Ascending aorta (tissue), 2 donors: ENCODE measurements around the gene DLST. TPM values are rescaled to one million over a fixed set of nuclear protein-coding genes. Genes with fewer than 3 reads are reported as not detected.

ENCODE experiments used
- DNase-seq, 2 donors: peaks; one replicate each; pipeline ENCODE4 v3.0.0-alpha.2; 2019; ENCODE audit warnings: low spot score in 2 of 2
- H3K27ac ChIP-seq, 2 donors: fragments of 200-600 bp; sonication (generic); one replicate each; pipeline ENCODE4 v1.5.1; 2016 to 2017; ENCODE audit warnings: mild to moderate bottlenecking in 1 of 2
- H3K27me3 ChIP-seq: fragments of 200-600 bp; sonication (generic); one replicate; pipeline ENCODE4 v1.5.1; 2017
- H3K36me3 ChIP-seq, 2 donors: fragments of 200-600 bp; sonication (generic); one replicate each; pipeline ENCODE4 v1.5.1; 2016
- H3K4me1 ChIP-seq, 2 donors: fragments of 200-600 bp; sonication (generic); one replicate each; pipeline ENCODE4 v1.5.1; 2016 to 2017; ENCODE audit warnings: mild to moderate bottlenecking in 1 of 2
- H3K4me3 ChIP-seq, 2 donors: fragments of 200-600 bp; sonication (generic); one replicate each; pipeline ENCODE4 v1.5.1; 2016 to 2017; ENCODE audit warnings: mild to moderate bottlenecking in 1 of 2
- H3K9me3 ChIP-seq, 2 donors: fragments of 200-600 bp; sonication (generic); one replicate each; pipeline ENCODE4 v1.5.1; 2016
- CTCF ChIP-seq, 3 experiments: fragments of 200-600 bp in 2 of 3; fragments of 450-650 bp in 1 of 3; sonication (generic) in 2 of 3; IDR thresholded peaks; one replicate each; pipeline ENCODE4 v1.5.1; 2016 to 2019; ENCODE audit warnings: antibody characterized with exemption in 3 of 3, mild to moderate bottlenecking in 1 of 3, moderate library complexity in 1 of 3
- intact Hi-C: fragments of 100-400 bp; cut with DNase I; formaldehyde crosslinking; loops from one replicate; pipeline ENCODE4 v1.15.1; 2023
- total RNA-seq: library from RNA; depleted of rRNA; stranded (reverse); fragments of >200 nt; gene quantifications from one replicate; pipeline ENCODE4 v1.1.0, GENCODE V29; 2016

The DLST gene
- total RNA-seq, 1 donor from 2014 or later, result 59.7 TPM

DNA sequence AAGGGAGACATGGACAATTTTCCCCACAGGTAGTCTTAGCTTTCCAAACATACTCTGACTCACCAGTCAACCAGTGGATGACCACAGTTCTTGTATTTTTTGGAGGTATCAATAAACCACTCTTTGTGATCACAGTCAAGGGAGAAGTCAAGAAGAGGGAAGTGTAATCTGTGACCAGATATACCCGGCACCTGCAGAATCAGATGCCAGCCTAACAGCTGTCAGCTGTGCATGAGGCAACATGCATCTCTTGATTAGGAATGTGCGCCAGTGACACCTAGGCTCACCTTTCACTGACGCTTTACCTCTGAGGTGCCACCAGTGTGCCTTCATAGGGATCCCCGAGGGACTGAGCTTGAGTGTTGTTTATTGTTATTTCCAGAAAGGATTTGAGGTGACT, 25.8 kb upstream of the DLST start:
- H3K36me3 ChIP-seq, result no peaks in the 10 kb centered on the region
- DNase-seq, result no peak
- no peak overlapping the region for H3K4me3 ChIP-seq
- no peak overlapping the region for H3K27ac ChIP-seq
- H3K27me3 ChIP-seq, result no peaks in the 10 kb centered on the region
- no peaks in the 10 kb centered on the region for H3K9me3 ChIP-seq
- H3K4me1 ChIP-seq, result peaks cover 0 to 12% of the 10 kb centered on the region in 2 donors
- intact Hi-C loops, result no loop called here
- TF ChIP-seq CTCF (IDR thresholded peaks at IDR 0.05), result no peak

GRCh38 chr14:74856366-74856765, 25.4 kb upstream of the DLST start:
- no peaks in the 10 kb centered on the region for H3K27me3 ChIP-seq

DNA sequence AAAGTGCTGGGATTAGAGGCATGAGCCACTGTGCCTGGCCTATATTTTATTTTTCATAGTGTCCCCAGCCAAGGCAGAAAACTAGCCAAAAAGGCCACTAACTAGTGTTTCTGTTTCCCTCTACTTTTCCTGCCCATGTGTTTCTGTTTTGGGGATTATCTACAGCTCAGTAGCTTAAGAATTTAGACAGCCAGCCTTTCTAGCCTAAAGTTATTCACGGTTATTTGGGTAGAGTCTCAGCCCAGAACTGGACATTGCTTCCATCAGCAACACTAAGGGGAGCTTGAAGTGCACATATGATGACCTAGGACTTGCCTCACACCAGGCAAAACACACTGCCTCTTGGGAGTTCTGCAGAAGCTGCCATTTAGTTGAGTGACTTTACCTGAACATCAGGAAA, 23.7 kb upstream of the DLST start:
- peaks cover 0 to 7% of the 10 kb centered on the region in 2 donors for H3K4me1 ChIP-seq
- no peak for DNase-seq
- H3K36me3 ChIP-seq, result no peaks in the 10 kb centered on the region
- no peak for TF ChIP-seq CTCF (IDR thresholded peaks at IDR 0.05)
- intact Hi-C loops, result no loop called here
- no peak overlapping the region for H3K4me3 ChIP-seq
- H3K9me3 ChIP-seq, result no peaks in the 10 kb centered on the region
- H3K27me3 ChIP-seq, result no peaks in the 10 kb centered on the region
- H3K27ac ChIP-seq, result no peak overlapping the region

More at GRCh38 chr14:74856366-74856765, 25.4 kb upstream of the DLST start:
- peaks cover 0 to 12% of the 10 kb centered on the region in 2 donors for H3K4me1 ChIP-seq
- intact Hi-C loops, result no loop called here
- H3K4me3 ChIP-seq, result no peak overlapping the region
- H3K36me3 ChIP-seq, result no peaks in the 10 kb centered on the region
- DNase-seq, result no peak
- H3K27ac ChIP-seq, result no peak overlapping the region
- TF ChIP-seq CTCF (IDR thresholded peaks at IDR 0.05), result no peak
- no peaks in the 10 kb centered on the region for H3K9me3 ChIP-seq

- TF ChIP-seq CTCF (IDR thresholded peaks at IDR 0.05), result no peak
These were observed 21.8 kb upstream of the DLST start for GRCh38 chr14:74859757-74860552.

DNA sequence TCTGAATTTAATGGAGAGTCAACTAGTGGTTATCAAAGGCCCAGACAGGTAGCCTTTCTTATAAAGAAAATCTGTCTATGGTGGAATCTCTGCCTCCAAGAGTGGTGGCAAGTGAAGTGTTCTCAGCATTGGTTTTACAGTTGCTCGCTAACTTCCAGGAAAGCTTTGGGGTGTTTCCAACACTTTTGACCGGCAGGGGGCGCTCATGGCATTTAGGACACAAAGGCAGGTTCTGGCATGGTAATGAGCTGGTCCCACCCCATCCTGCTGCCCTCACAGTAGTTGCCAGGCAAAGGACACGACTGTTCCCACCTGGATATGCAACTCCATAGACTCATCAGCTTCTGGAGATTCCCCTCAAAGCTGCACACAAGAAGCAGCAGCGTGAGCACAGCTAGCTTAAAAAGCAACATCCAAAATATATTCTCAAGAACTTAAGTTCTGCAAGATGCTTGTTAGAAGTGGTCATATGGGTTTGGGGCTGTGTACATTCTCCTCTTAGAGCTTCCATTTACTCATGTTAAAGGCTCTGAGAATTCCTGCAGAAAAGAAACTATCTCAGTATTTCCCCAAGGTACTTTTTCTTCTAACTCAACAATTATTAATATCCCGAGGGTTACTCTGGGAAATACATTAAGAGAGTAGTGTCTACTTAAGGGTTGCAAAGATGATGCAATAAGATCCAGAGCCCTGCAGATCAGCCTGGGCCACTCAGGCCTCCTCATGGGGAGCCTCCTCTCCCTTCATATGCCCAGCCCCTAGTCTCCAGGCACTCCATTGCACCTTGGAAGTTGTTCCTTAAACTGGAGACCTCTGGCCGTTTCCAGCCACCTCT, 20.6 kb upstream of the DLST start:
- peak; percentile 51 to 95 for DNase-seq

More at GRCh38 chr14:74859757-74860552, 21.8 kb upstream of the DLST start:
- intact Hi-C loops, result loop anchor here (2.0 kb wide), 1 partner anchor 229 kb away; no protein-coding TSS in a partner anchor
- Histone ChIP-seq H3K36me3 (no peaks in the 10 kb centered on the region), H3K27ac (no peak overlapping the region), H3K4me1 (no peaks in the 10 kb centered on the region), H3K9me3 (no peaks in the 10 kb centered on the region), H3K4me3 (no peak overlapping the region), H3K27me3 (no peaks in the 10 kb centered on the region)
- no peak for DNase-seq

More for the DNA sequence above, 20.6 kb upstream of the DLST start:
- Histone ChIP-seq H3K36me3 (no peaks in the 10 kb centered on the region), H3K27ac (no peak overlapping the region), H3K27me3 (no peaks in the 10 kb centered on the region), H3K4me3 (no peak overlapping the region), H3K4me1 (no peaks in the 10 kb centered on the region), H3K9me3 (no peaks in the 10 kb centered on the region)
- TF ChIP-seq CTCF (IDR thresholded peaks at IDR 0.05), result peak; percentile 77 to 81 (median 80)
- intact Hi-C loops, result loop anchor here (1.0 to 2.0 kb wide), 2 partner anchors 44 to 228 kb away; no protein-coding TSS in a partner anchor
